ENCODE results near the gene GPR83.

- no peak for TF ChIP-seq EZH2 (IDR thresholded peaks at IDR 0.05; ENCODE audit: low read length, missing control alignments)
- TF ChIP-seq CTCF (conservative IDR thresholded peaks at IDR 0.05 in 1 of 2, IDR thresholded peaks at IDR 0.05 in 1 of 2; ENCODE audit: low read depth in 1 of 2, low read length in 2 of 2): no peak
Observed at GRCh38 chr11:94376841-94377240, 24.4 kb downstream of the GPR83 start.

All from fibroblast of lung (primary cell).